DND-41 (cell line): ENCODE measurements around the gene UQCRH.
A peak's percentile ranks its signal among the peaks of the same experiment; 100 is the strongest.

Source experiments
- EZH2 ChIP-seq: IDR thresholded peaks from 3 replicates; pipeline ENCODE4 v1.6.1; 2012; ENCODE audit warnings: borderline replicate concordance, low read depth, mild to moderate bottlenecking, moderate library complexity, low read length, inconsistent platforms; ENCODE audit not compliant: severe bottlenecking
- TF ChIP-seq, protein P1 (sequence below): IDR thresholded peaks from 2 replicates; pipeline ENCODE4 v1.5.1; 2012; ENCODE audit warnings: borderline replicate concordance, low read length, moderate library complexity, mild to moderate bottlenecking; ENCODE audit not compliant: poor library complexity, severe bottlenecking; ENCODE audit errors: extremely low read depth

DNA sequence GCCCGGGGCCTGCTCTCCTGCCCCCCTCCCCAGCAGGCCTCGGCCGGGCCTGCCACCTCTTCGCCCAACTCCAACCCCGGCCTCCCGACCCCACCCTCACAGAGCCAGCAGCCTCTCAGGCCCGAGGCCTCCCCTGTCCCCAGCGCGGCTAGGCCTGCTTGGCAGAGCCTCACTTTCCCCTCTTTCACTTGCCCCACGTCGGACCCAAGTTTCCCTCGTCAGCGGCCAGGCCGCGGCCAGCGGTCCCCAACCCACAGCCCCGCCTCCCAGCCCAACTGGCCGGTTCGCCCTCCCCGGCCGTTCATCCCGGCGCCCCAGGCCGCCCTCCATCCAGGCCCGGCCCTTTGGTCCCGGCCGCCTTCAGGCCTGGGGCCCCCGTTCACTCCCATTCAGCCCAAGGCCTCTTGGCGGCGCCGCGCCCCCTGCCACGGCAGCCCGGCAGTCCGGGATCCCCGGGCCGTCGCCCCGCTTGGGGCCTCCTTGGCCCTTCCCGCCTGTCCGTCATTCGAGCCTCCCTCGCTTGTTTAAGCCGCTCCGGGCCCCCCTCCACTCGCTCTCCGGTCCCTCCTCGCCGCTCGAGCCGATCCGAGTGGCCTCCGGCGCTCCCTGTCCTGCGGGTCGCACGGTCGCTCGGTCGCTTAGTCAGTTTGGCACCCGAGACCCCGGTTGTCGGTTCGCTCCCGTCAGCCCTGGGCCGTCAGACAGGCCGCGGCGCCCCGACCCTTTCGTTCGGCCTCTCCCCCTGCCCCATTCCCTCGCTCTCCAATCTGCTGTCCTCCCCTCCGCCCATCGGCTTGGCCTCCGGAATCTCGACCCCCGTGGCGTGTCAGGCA is 1.5 kb upstream of the UQCRH start:
- no peak for TF ChIP-seq EZH2
- TF ChIP-seq, protein P1, sequence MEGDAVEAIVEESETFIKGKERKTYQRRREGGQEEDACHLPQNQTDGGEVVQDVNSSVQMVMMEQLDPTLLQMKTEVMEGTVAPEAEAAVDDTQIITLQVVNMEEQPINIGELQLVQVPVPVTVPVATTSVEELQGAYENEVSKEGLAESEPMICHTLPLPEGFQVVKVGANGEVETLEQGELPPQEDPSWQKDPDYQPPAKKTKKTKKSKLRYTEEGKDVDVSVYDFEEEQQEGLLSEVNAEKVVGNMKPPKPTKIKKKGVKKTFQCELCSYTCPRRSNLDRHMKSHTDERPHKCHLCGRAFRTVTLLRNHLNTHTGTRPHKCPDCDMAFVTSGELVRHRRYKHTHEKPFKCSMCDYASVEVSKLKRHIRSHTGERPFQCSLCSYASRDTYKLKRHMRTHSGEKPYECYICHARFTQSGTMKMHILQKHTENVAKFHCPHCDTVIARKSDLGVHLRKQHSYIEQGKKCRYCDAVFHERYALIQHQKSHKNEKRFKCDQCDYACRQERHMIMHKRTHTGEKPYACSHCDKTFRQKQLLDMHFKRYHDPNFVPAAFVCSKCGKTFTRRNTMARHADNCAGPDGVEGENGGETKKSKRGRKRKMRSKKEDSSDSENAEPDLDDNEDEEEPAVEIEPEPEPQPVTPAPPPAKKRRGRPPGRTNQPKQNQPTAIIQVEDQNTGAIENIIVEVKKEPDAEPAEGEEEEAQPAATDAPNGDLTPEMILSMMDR: peak; percentile 35
